Measurements from ENCODE around the gene ZNF577.
"Not testable (repeated sequence)": the region's sequence is repeated elsewhere in the genome, so short reads cannot be mapped to it uniquely, and the experiment has no call there.

GRCh38 chr19:51906108-51906507 lies 18.4 kb upstream of the ZNF577 start:
- not testable (repeated sequence) for TF ChIP-seq EZH2phosphoT487 (IDR thresholded peaks at IDR 0.05; ENCODE audit: insufficient read depth, low read depth); EZH2 (IDR thresholded peaks at IDR 0.05; ENCODE audit: insufficient read depth, poor library complexity, severe bottlenecking)

Measured in GM23248 (cell line).